Measurements from ENCODE around the gene MAGEA2B. TPM values are rescaled to one million over a fixed set of nuclear protein-coding genes. Genes with fewer than 3 reads are reported as not detected.
"Not testable (repeated sequence)": the region's sequence is repeated elsewhere in the genome, so short reads cannot be mapped to it uniquely, and the experiment has no call there.

Gene MAGEA2B, protein sequence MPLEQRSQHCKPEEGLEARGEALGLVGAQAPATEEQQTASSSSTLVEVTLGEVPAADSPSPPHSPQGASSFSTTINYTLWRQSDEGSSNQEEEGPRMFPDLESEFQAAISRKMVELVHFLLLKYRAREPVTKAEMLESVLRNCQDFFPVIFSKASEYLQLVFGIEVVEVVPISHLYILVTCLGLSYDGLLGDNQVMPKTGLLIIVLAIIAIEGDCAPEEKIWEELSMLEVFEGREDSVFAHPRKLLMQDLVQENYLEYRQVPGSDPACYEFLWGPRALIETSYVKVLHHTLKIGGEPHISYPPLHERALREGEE
- total RNA-seq (not detected), polyA plus RNA-seq (not detected)
- long read RNA-seq, donor 1, result 0 reads
- long read RNA-seq, donor 2, result 0 reads
- long read RNA-seq, donor 3, result 0 reads

DNA sequence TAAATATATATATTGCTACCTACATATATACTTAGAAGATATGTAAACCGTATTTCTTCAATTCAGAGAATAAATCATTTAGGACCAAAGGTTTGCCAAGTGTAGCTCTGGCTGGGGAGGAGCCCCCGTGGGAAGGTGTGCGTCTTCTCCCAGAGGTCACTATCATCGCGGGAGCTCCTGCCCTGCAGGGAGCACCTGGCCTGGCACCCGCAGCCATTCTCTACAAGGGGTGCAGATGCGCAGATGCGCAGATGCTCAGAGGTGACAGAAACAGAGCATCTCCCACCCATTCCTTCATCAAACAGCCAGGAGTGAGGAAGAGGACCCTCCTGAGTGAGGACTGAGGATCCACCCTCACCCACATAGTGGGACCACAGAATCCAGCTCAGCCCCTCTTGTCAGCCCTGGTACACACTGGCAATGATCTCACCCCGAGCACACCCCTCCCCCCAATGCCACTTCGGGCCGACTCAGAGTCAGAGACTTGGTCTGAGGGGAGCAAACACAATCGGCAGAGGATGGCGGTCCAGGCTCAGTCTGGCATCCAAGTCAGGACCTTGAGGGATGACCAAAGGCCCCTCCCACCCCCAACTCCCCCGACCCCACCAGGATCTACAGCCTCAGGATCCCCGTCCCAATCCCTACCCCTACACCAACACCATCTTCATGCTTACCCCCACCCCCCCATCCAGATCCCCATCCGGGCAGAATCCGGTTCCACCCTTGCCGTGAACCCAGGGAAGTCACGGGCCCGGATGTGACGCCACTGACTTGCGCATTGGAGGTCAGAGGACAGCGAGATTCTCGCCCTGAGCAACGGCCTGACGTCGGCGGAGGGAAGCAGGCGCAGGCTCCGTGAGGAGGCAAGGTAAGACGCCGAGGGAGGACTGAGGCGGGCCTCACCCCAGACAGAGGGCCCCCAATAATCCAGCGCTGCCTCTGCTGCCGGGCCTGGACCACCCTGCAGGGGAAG lies at the start of gene MAGEA2B:
Gene MAGEA2B, plus strand, starts transcription at position 814 of the 973 bp plus-strand sequence. CDS start 2,479 bp downstream, outside the sequence.
- ATAC-seq, result not testable (repeated sequence)
- WGBS, 2 donors, result no CpG with 5 or more reads among the region's 35 CpGs

DNA sequence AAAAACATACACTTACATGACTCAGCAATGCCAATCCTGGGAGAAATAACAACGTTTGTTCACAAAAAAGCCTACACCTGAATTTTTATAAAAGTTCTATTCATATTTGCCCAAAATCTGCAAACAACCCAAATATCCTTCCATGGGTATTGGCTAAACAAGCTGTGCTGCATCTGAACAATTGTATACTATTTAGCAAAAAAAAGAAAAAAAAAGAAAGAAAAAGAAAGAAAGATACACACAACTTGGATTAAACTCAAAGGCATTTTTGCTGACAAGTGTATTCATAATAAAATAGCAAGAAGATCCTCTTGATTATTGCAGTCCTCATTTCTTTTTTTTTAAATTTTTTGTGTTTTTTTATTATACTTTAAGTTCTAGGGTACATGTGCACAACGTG lies 40.3 kb upstream of the MAGEA2B start:
- WGBS, 2 donors, result 88 to 92% methylated on average over 2 of the region's 2 CpGs
- TF ChIP-seq, protein P1, sequence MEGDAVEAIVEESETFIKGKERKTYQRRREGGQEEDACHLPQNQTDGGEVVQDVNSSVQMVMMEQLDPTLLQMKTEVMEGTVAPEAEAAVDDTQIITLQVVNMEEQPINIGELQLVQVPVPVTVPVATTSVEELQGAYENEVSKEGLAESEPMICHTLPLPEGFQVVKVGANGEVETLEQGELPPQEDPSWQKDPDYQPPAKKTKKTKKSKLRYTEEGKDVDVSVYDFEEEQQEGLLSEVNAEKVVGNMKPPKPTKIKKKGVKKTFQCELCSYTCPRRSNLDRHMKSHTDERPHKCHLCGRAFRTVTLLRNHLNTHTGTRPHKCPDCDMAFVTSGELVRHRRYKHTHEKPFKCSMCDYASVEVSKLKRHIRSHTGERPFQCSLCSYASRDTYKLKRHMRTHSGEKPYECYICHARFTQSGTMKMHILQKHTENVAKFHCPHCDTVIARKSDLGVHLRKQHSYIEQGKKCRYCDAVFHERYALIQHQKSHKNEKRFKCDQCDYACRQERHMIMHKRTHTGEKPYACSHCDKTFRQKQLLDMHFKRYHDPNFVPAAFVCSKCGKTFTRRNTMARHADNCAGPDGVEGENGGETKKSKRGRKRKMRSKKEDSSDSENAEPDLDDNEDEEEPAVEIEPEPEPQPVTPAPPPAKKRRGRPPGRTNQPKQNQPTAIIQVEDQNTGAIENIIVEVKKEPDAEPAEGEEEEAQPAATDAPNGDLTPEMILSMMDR (IDR thresholded peaks at IDR 0.05), result no peak
- DNase-seq (no peak), ATAC-seq (no peak)
- no peaks in the 10 kb centered on the region for H3K4me1 ChIP-seq
- no peak overlapping the region for H3K27ac ChIP-seq
- intact Hi-C loops (cut with DNase I), result no loop called here
- H3K27me3 ChIP-seq, result peaks cover 0 to 4% (median 0%) of the 10 kb centered on the region in 7 donors
- no peaks in the 10 kb centered on the region for H3K36me3 ChIP-seq
- H3K9me3 ChIP-seq, result peaks cover 0 to 4% (median 0%) of the 10 kb centered on the region in 11 donors
- H3K4me3 ChIP-seq, result no peak overlapping the region

More for the DNA sequence above, at the start of gene MAGEA2B:
- H3K36me3 ChIP-seq; H3K27ac ChIP-seq; intact Hi-C loops (cut with DNase I); H3K27me3 ChIP-seq; H3K9me3 ChIP-seq; H3K4me3 ChIP-seq; H3K4me1 ChIP-seq; DNase-seq: not testable (repeated sequence)

DNA sequence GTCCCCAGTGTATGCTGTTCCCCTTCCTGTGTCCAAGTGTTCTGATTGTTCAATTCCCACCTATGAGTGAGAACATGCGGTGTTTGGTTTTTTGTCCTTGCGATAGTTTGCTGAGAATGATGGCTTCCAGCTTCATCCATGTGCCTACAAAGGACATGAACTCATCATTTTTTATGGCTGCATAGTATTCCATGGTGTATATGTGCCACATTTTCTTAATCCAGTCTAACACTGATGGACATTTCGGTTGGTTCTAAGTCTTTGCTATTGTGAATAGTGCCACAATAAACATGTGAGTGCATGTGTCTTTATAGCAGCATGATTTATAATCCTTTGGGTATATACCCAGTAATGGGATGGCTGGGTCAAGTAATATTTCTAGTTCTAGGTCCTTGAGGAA lies 39.8 kb upstream of the MAGEA2B start:
- H3K36me3 ChIP-seq; DNase-seq; H3K27me3 ChIP-seq; H3K9me3 ChIP-seq; ATAC-seq; intact Hi-C loops (cut with DNase I); H3K27ac ChIP-seq; H3K4me1 ChIP-seq; H3K4me3 ChIP-seq: not testable (repeated sequence)
- 86 to 95% methylated on average over 3 of the region's 3 CpGs for WGBS, 2 donors

DNA sequence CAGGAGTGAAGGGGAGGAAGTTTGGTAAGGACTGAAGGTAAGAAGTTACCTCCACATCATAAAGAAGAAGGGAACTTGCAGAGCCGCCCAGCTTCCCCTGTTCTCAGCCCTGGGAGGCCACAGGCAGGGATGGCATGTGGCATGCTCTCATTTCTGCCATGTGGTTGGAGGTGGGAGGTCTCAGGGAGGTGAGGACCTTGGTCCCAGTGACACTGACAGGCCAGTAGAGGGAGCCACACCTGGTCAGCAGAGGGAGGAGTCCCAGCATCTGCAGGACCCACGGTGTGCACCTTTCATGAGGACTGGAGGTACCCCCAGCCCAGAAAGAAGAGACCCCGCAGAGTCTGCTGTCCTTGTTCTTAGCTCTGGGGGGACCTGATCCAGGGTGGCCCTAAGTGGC lies 33.4 kb upstream of the MAGEA2B start:
- H3K9me3 ChIP-seq; H3K27ac ChIP-seq; H3K4me1 ChIP-seq; H3K4me3 ChIP-seq; intact Hi-C loops (cut with DNase I); DNase-seq; ATAC-seq; H3K27me3 ChIP-seq; H3K36me3 ChIP-seq: not testable (repeated sequence)
- WGBS, 2 donors, result no CpG with 5 or more reads among the region's 3 CpGs

DNA sequence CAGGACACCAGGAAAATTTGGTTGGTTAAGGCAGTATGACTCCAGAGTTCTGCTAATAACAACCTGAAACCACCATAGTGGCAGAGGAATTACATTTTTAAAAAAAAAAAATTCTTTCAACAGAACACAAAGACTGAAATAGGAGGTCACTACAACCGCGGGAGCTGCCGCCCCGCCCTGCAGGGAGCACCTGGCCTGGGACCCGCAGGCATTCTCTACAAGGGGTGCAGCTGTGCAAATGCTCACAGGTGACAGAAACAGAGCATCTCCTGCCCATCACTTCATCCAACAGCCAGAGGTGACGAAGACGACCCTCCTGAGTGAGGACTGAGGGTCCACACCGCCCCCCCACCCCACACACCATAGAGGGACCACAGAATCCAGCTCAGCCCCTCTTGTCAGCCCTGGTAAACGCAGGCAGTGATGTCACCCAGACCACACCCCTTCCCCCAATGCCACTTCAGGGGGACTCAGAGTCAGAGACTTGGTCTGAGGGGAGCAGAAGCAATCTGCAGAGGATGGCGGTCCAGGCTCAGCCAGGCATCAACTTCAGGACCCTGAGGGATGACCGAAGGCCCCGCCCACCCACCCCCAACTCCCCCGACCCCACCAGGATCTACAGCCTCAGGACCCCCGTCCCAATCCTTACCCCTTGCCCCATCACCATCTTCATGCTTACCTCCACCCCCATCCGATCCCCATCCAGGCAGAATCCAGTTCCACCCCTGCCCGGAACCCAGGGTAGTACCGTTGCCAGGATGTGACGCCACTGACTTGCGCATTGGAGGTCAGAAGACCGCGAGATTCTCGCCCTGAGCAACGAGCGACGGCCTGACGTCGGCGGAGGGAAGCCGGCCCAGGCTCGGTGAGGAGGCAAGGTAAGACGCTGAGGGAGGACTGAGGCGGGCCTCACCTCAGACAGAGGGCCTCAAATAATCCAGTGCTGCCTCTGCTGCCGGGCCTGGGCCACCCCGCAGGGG lies 16.2 kb upstream of the MAGEA2B start, which contains the start of gene MAGEA3:
Gene MAGEA3, plus strand, starts transcription at position 843 of the 980 bp plus-strand sequence. CDS start 2,039 bp downstream, outside the sequence.
- ATAC-seq; H3K27ac ChIP-seq; H3K9me3 ChIP-seq; H3K4me3 ChIP-seq; H3K36me3 ChIP-seq; intact Hi-C loops (cut with DNase I); H3K27me3 ChIP-seq; H3K4me1 ChIP-seq; DNase-seq: not testable (repeated sequence)
- WGBS, 2 donors, result 90 to 95% methylated on average over 3 to 4 of the region's 34 CpGs

DNA sequence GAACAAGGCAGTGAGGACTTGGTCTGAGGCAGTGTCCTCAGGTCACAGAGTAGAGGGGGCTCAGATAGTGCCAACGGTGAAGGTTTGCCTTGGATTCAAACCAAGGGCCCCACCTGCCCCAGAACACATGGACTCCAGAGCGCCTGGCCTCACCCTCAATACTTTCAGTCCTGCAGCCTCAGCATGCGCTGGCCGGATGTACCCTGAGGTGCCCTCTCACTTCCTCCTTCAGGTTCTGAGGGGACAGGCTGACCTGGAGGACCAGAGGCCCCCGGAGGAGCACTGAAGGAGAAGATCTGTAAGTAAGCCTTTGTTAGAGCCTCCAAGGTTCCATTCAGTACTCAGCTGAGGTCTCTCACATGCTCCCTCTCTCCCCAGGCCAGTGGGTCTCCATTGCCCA lies 14.0 kb upstream of the MAGEA2B start:
- H3K27ac ChIP-seq; intact Hi-C loops (cut with DNase I); ATAC-seq; H3K27me3 ChIP-seq; H3K4me3 ChIP-seq; H3K36me3 ChIP-seq; H3K9me3 ChIP-seq; H3K4me1 ChIP-seq; DNase-seq: not testable (repeated sequence)
- WGBS, 2 donors, result 85 to 90% methylated on average over 3 to 4 of the region's 5 CpGs

DNA sequence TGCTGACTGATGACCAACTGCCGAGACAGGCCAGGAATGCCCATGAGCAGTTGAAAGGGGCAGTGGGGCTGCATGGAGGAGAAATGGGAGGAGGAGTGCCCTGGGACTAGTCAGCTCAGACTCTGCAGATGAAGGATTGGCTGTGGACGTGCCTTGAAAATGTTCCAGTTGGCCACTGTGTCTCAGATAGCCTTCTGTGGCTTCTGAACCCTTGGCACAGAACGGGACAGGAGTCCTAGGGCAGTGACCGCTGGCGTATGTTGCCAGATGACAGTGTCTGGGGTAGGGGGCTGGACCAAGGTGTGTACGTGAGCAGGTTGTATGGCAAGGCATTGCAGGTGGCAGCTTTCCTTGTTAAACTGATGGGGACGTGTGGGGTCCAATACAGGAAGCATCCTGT lies 7.9 kb upstream of the MAGEA2B start:
- H3K9me3 ChIP-seq; H3K27me3 ChIP-seq; H3K4me1 ChIP-seq; DNase-seq; H3K27ac ChIP-seq; H3K36me3 ChIP-seq; intact Hi-C loops (cut with DNase I); H3K4me3 ChIP-seq: not testable (repeated sequence)
- WGBS, 2 donors, result 83 to 100% methylated on average over 1 to 3 of the region's 7 CpGs
- peak in 3 of 8 donors; percentile 30 to 58 (median 39) for ATAC-seq

DNA sequence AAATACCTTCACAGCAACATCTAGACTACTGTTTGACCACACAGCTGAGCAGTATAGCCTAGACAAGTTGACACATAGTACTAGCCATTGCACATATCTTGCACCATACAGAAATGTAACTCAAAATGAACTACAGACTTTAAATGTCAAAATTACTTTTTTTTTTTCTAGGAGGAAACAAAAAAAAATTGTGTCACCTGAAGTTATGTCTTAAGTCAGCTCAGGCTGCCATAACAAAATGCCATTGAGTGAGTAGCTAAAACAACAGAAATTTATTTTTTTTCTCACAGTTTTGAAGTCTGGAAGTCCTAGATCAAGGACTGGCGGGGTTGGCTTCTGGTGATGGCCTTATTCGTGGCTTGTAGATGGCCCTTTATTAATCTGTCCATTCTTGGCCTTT lies 5.3 kb upstream of the MAGEA2B start, which contains the start of gene CSAG2:
Gene CSAG2, minus strand, starts transcription at position 101 of the 400 bp plus-strand sequence. CDS start 161 bp downstream, outside the sequence.
- H3K4me3 ChIP-seq; H3K36me3 ChIP-seq; H3K27me3 ChIP-seq; intact Hi-C loops (cut with DNase I); H3K4me1 ChIP-seq; DNase-seq; H3K27ac ChIP-seq; H3K9me3 ChIP-seq; ATAC-seq: not testable (repeated sequence)
- WGBS, 2 donors, result no CpG with 5 or more reads among the region's 2 CpGs

DNA sequence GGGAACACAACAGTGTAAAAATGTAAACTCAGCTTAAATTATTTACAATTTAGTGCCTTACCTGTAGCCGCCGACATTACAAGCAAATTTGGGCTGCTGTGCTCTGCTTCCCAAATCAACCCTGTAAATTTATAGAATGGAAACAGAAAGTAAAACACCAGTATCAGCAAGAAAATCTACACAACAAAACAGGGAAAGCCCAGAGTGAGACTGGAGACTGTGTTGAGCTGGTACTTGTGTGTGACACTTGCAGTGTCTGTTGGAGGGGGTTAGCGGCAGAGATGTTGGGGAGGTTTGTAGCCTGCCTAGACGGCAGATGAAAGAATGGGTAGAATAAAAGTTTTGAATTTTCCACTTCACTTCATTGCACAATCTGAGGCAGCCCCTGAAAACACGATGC lies 1.2 kb upstream of the MAGEA2B start:
- no CpG with 5 or more reads among the region's 5 CpGs for WGBS, 2 donors
- H3K36me3 ChIP-seq, result not testable (repeated sequence)

More for the DNA sequence above, 1.2 kb upstream of the MAGEA2B start:
- ATAC-seq; H3K4me3 ChIP-seq; H3K4me1 ChIP-seq; DNase-seq; intact Hi-C loops (cut with DNase I); H3K27ac ChIP-seq; H3K9me3 ChIP-seq; H3K27me3 ChIP-seq: not testable (repeated sequence)
